Uterus (tissue), 2 donors: ENCODE results near the gene TNFAIP8L1.

ENCODE experiments used
- CTCF ChIP-seq, 4 experiments: fragments of 200-600 bp in 2 of 4; fragments of 450-650 bp in 2 of 4; sonication (generic) in 2 of 4; IDR thresholded peaks; one replicate each; pipeline ENCODE4 v1.5.1; 2016 to 2019; ENCODE audit warnings: antibody characterized with exemption in 4 of 4, mild to moderate bottlenecking in 2 of 4, moderate library complexity in 1 of 4
- POLR2A ChIP-seq, 2 donors: fragments of 450-650 bp; IDR thresholded peaks; one replicate each; pipeline ENCODE4 v1.6.1; 2016; ENCODE audit warnings: antibody characterized with exemption in 2 of 2, mild to moderate bottlenecking in 1 of 2, moderate library complexity in 1 of 2

- TF ChIP-seq CTCF (IDR thresholded peaks at IDR 0.05) (no peak), POLR2A (IDR thresholded peaks at IDR 0.05) (no peak)
Measured at GRCh38 chr19:4687396-4687795, 48.1 kb downstream of the TNFAIP8L1 start.
